AG08395 (cell line): ENCODE measurements around the gene SEC16A.

Experiments
- DNase-seq: peaks from one replicate; pipeline ENCODE4 v3.0.0; 2012; ENCODE audit warnings: mixed read lengths, low spot score

Gene SEC16A

GRCh38 chr9:136465500-136466154 lies 17.2 kb downstream of the SEC16A start:
- no peak for DNase-seq

- no peak for DNase-seq
Measured at GRCh38 chr9:136464241-136464640, 18.6 kb downstream of the SEC16A start.

- no peak for DNase-seq
Measured at GRCh38 chr9:136463578-136463977, 19.3 kb downstream of the SEC16A start.

- no peak for DNase-seq
Measured at GRCh38 chr9:136462664-136463063, 20.2 kb downstream of the SEC16A start.

- no peak for DNase-seq
Measured at GRCh38 chr9:136460772-136461325, 22.0 kb downstream of the SEC16A start.

- DNase-seq: no peak
Measured at GRCh38 chr9:136459425-136459824, 23.4 kb downstream of the SEC16A start.

- DNase-seq: no peak
Measured at GRCh38 chr9:136457326-136457725, 25.5 kb downstream of the SEC16A start.

- no peak for DNase-seq
Measured at GRCh38 chr9:136456258-136456657, 26.6 kb downstream of the SEC16A start.

- no peak for DNase-seq
Measured at GRCh38 chr9:136455043-136456002, 27.5 kb downstream of the SEC16A start.

GRCh38 chr9:136454026-136454796 lies 28.6 kb downstream of the SEC16A start:
- no peak for DNase-seq

- DNase-seq: no peak
Measured at GRCh38 chr9:136453326-136453725, 29.5 kb downstream of the SEC16A start.

- no peak for DNase-seq
Measured at GRCh38 chr9:136451221-136451877, 31.5 kb downstream of the SEC16A start.

- DNase-seq: no peak
Measured at GRCh38 chr9:136448655-136449054, 34.2 kb downstream of the SEC16A start.

GRCh38 chr9:136447173-136447778 lies 35.6 kb downstream of the SEC16A start:
- no peak for DNase-seq

GRCh38 chr9:136445799-136446198 lies 37.0 kb downstream of the SEC16A start:
- no peak for DNase-seq

GRCh38 chr9:136444102-136444501 lies 38.7 kb downstream of the SEC16A start:
- DNase-seq: no peak

GRCh38 chr9:136443687-136444086 lies 39.2 kb downstream of the SEC16A start:
- no peak for DNase-seq

GRCh38 chr9:136443087-136443486 lies 39.8 kb downstream of the SEC16A start:
- no peak for DNase-seq

- no peak for DNase-seq
Measured at GRCh38 chr9:136442265-136442664, 40.6 kb downstream of the SEC16A start.

- DNase-seq: no peak
Measured at GRCh38 chr9:136441681-136442245, 41.1 kb downstream of the SEC16A start.

- DNase-seq: no peak
Measured at GRCh38 chr9:136441191-136441680, 41.6 kb downstream of the SEC16A start.
